GM06990 (cell line): Measurements from ENCODE around the gene LRP3.

Experiments
- DNase-seq: peaks from one replicate; pipeline ENCODE4 v3.0.0-alpha.2; 2011; ENCODE audit not compliant: insufficient read length; ENCODE audit errors: extremely low read depth
- H3K27me3 ChIP-seq: replicated peaks from 2 replicates; pipeline ENCODE4 v1.6.0; 2011; ENCODE audit warnings: low read length; ENCODE audit not compliant: control insufficient read depth, insufficient read depth
- H3K36me3 ChIP-seq: 2 replicates; pipeline ENCODE4 v1.5.1; 2011; ENCODE audit warnings: low read length; ENCODE audit not compliant: control insufficient read depth, insufficient read depth
- H3K4me3 ChIP-seq: replicated peaks from 2 replicates; pipeline ENCODE4 v1.5.1; 2011; ENCODE audit warnings: low read depth, mild to moderate bottlenecking, control low read depth, low read length
- CTCF ChIP-seq: IDR thresholded peaks from 2 replicates; pipeline ENCODE4 v1.5.1; 2011; ENCODE audit warnings: low read length, control low read depth, mild to moderate bottlenecking, inconsistent platforms; ENCODE audit not compliant: insufficient read depth, poor library complexity, severe bottlenecking

The LRP3 gene

GRCh38 chr19:33193269-33193864 lies 763 bp upstream of the LRP3 start:
- Histone ChIP-seq H3K4me3 (no peak overlapping the region), H3K27me3 (no peaks in the 10 kb centered on the region; the same call in none of the 2 replicates), H3K36me3 (no peaks in the 10 kb centered on the region)
- TF ChIP-seq CTCF: no peak
- DNase-seq: no peak

DNA sequence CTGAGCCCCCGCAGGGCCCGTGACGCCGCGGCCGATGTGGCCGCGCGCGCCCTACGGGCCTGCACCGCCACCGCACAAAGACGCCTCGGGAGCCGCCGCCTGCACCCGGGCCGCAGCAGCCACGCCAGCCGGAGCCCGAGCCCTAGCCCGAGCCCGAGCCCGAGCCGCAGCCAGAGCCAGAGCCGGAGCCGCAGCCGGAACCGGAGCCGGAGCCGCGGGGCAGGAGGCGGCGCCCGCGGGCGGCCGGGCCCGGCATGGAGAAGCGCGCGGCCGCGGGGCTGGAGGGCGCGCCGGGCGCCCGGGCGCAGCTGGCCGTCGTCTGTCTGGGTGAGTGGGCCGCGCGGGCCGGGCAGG lies 379 bp downstream of the LRP3 start:
- DNase-seq: no peak
- Histone ChIP-seq H3K27me3 (no peaks in the 10 kb centered on the region; the same call in none of the 2 replicates), H3K4me3 (no peak overlapping the region), H3K36me3 (no peaks in the 10 kb centered on the region)
- no peak for TF ChIP-seq CTCF

- TF ChIP-seq CTCF: no peak
- no peak overlapping the region for H3K4me3 ChIP-seq
- H3K36me3 ChIP-seq: no peaks in the 10 kb centered on the region
- H3K27me3 ChIP-seq: no peaks in the 10 kb centered on the region; the same call in none of the 2 replicates
- DNase-seq: no peak
Observed at GRCh38 chr19:33194886-33195644, 935 bp downstream of the LRP3 start.

GRCh38 chr19:33195645-33196347 lies 1.7 kb downstream of the LRP3 start:
- Histone ChIP-seq H3K36me3 (no peaks in the 10 kb centered on the region), H3K4me3 (no peak overlapping the region), H3K27me3 (no peaks in the 10 kb centered on the region; the same call in none of the 2 replicates)
- no peak for TF ChIP-seq CTCF
- no peak for DNase-seq

- Histone ChIP-seq H3K36me3 (no peaks in the 10 kb centered on the region), H3K4me3 (no peak overlapping the region), H3K27me3 (no peaks in the 10 kb centered on the region; the same call in none of the 2 replicates)
- no peak for TF ChIP-seq CTCF
- DNase-seq: no peak
Observed at GRCh38 chr19:33196446-33197193, 2.5 kb downstream of the LRP3 start.
